ENCODE data around the gene INTS1.

DNA sequence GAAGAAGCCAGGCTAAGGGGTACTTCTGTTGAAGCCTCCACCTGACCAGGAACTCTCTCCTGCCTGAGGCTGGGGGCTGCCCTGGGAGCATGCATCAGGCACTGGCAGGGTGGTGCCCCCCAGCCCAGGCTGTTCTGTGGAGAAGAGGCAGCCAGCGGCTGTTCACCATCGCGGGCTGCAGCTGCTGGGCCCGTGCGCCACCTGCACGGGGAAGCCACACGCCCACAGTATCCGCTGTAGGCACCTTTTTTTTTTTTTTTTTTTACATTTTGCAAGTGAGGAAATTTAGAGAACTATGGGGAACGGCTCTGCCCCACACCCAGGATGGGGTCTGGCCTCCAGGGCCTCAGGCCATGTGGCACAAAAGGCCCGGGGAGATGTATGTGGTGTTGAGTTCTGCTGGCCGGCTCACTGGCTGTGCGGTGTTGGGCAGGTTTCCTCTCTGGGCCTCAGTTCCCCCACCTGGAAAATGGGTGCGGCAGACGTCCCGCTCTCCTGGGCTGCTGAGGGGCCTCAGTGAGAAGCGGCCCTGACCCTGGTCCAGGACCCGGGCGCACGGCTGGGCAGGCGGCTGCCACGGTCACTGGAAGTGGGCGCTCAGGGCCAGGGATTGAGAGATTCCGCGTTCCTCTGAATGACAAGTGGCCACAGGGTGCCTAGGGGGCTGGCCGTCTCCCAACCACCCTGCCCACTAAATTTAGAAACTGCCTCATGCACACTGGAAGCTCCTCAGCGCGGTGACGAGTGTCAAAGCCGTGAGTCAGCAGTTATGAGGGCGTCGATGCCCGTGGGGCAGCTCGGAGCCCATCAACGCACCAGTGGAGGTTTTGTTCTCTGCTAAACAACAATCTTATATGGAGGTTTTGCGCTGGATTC is 8.8 kb upstream of the INTS1 start:
- no peak for TF ChIP-seq BHLHE40 (IDR thresholded peaks at IDR 0.05; ENCODE audit: low read depth, low read length)
- TF ChIP-seq, protein P1, sequence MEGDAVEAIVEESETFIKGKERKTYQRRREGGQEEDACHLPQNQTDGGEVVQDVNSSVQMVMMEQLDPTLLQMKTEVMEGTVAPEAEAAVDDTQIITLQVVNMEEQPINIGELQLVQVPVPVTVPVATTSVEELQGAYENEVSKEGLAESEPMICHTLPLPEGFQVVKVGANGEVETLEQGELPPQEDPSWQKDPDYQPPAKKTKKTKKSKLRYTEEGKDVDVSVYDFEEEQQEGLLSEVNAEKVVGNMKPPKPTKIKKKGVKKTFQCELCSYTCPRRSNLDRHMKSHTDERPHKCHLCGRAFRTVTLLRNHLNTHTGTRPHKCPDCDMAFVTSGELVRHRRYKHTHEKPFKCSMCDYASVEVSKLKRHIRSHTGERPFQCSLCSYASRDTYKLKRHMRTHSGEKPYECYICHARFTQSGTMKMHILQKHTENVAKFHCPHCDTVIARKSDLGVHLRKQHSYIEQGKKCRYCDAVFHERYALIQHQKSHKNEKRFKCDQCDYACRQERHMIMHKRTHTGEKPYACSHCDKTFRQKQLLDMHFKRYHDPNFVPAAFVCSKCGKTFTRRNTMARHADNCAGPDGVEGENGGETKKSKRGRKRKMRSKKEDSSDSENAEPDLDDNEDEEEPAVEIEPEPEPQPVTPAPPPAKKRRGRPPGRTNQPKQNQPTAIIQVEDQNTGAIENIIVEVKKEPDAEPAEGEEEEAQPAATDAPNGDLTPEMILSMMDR (conservative IDR thresholded peaks at IDR 0.05; ENCODE audit: low read depth, low read length), result no peak
- no peak for TF ChIP-seq POLR2A (IDR thresholded peaks at IDR 0.05; ENCODE audit: low read depth, low read length)
- no peak for TF ChIP-seq RAD21 (IDR thresholded peaks at IDR 0.05; ENCODE audit: low read length)
- no peak for TF ChIP-seq RCOR1 (IDR thresholded peaks at IDR 0.05; ENCODE audit: insufficient replicate concordance, low read length)
- TF ChIP-seq CHD1 (IDR thresholded peaks at IDR 0.05; ENCODE audit: low read depth, low read length), result no peak
- TF ChIP-seq RFX5 (IDR thresholded peaks at IDR 0.05; ENCODE audit: low read depth, low read length), result no peak
- TF ChIP-seq CEBPB (IDR thresholded peaks at IDR 0.05; ENCODE audit: low read depth, low read length), result no peak
- TF ChIP-seq, protein P2, sequence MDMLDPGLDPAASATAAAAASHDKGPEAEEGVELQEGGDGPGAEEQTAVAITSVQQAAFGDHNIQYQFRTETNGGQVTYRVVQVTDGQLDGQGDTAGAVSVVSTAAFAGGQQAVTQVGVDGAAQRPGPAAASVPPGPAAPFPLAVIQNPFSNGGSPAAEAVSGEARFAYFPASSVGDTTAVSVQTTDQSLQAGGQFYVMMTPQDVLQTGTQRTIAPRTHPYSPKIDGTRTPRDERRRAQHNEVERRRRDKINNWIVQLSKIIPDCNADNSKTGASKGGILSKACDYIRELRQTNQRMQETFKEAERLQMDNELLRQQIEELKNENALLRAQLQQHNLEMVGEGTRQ (IDR thresholded peaks at IDR 0.05; ENCODE audit: low read depth, low read length), result no peak
- no peak for TF ChIP-seq MAZ (IDR thresholded peaks at IDR 0.05; ENCODE audit: borderline replicate concordance, low read depth, low read length)
- peak; percentile 64 for TF ChIP-seq MAFK (IDR thresholded peaks at IDR 0.05; ENCODE audit: low read depth, low read length)
- TF ChIP-seq SMC3 (IDR thresholded peaks at IDR 0.05; ENCODE audit: low read depth, low read length), result no peak

Measured in IMR-90 (cell line).